ENCODE data around the gene CDK5R2. TPM values are rescaled to one million over a fixed set of nuclear protein-coding genes. Genes with fewer than 3 reads are reported as not detected.
A peak's percentile ranks its signal among the peaks of the same experiment; 100 is the strongest.

The CDK5R2 gene
- total and polyA plus RNA-seq, 2 of the 13 experiments (the other 11 are each of a cell fraction or from before 2014, with no cell fraction given), result not detected

GRCh38 chr2:218995972-218996711 lies 36.7 kb downstream of the CDK5R2 start (continued):
- no peak for TF ChIP-seq ZFYVE20 (CRISPR knock-in tag; IDR thresholded peaks at IDR 0.05; ENCODE audit: borderline replicate concordance, low read depth)
- 0 out of 2 replicates have a peak, but pooled peaks have one; percentile 31 for TF ChIP-seq IRF2 (CRISPR knock-in tag; IDR thresholded peaks at IDR 0.05)
- no peak for TF ChIP-seq DZIP1 (CRISPR knock-in tag; IDR thresholded peaks at IDR 0.05)
- TF ChIP-seq HNRNPL (IDR thresholded peaks at IDR 0.05; ENCODE audit: low read depth, low read length), result no peak
- no peak for TF ChIP-seq DNMT3B (CRISPR knock-in tag; conservative IDR thresholded peaks at IDR 0.05)
- no peak for TF ChIP-seq ZKSCAN1 (IDR thresholded peaks at IDR 0.05; ENCODE audit: low read length)
- TF ChIP-seq ZGPAT (CRISPR knock-in tag; IDR thresholded peaks at IDR 0.05), result 0 out of 2 replicates have a peak, but pooled peaks have one; percentile 43
- TF ChIP-seq NKX3-1 (CRISPR knock-in tag; IDR thresholded peaks at IDR 0.05), result no peak
- TF ChIP-seq RXRB (CRISPR knock-in tag; IDR thresholded peaks at IDR 0.05; ENCODE audit: borderline replicate concordance), result peak; percentile 46; the same call in 1 of the 2 replicates
- no peak for TF ChIP-seq PRMT3 (CRISPR knock-in tag; IDR thresholded peaks at IDR 0.05; ENCODE audit: borderline replicate concordance, low read depth)
- no peak for TF ChIP-seq ZNF710 (CRISPR knock-in tag; IDR thresholded peaks at IDR 0.05; ENCODE audit: borderline replicate concordance)
- peak; percentile 71; the same call in 1 of the 2 replicates for TF ChIP-seq MIER3 (CRISPR knock-in tag; IDR thresholded peaks at IDR 0.05; ENCODE audit: borderline replicate concordance)
- no peak for TF ChIP-seq FUBP1 (CRISPR knock-in tag; IDR thresholded peaks at IDR 0.05; ENCODE audit: borderline replicate concordance)
- TF ChIP-seq HNF4A (CRISPR knock-in tag; IDR thresholded peaks at IDR 0.05), result no peak
- no peak for TF ChIP-seq GLMP (CRISPR knock-in tag; IDR thresholded peaks at IDR 0.05; ENCODE audit: borderline replicate concordance)
- TF ChIP-seq ZSCAN29 (CRISPR knock-in tag; conservative IDR thresholded peaks at IDR 0.05), result no peak
- no peak for TF ChIP-seq ZNF280B (CRISPR knock-in tag; IDR thresholded peaks at IDR 0.05; ENCODE audit: borderline replicate concordance)
